Spleen (tissue), 11 donors: ENCODE measurements around the gene AKT2. TPM values are rescaled to one million over a fixed set of nuclear protein-coding genes. Genes with fewer than 3 reads are reported as not detected.

Experiments used
- DNase-seq: peaks from one replicate; pipeline ENCODE4 v3.0.0-alpha.2; 2020
- H3K27ac ChIP-seq, 8 donors: fragments of 200-600 bp; sonication (generic) in 7 of 8; 1 replicate in 4 of 8; 2 replicates in 4 of 8; pipeline versions ENCODE4 v1.5.0 to v1.8.0; 2016 to 2021; ENCODE audit warnings: inconsistent platforms in 4 of 8, mild to moderate bottlenecking in 4 of 8, moderate library complexity in 1 of 8
- H3K27me3 ChIP-seq, 7 donors: fragments of 200-600 bp; sonication (generic) in 6 of 7; replicated peaks in 1 of 7; 1 replicate in 4 of 7; 2 replicates in 3 of 7; pipeline versions ENCODE4 v1.5.0 to v1.8.0; 2016 to 2021; ENCODE audit warnings: inconsistent platforms in 3 of 7, mild to moderate bottlenecking in 1 of 7
- H3K36me3 ChIP-seq, 6 donors: fragments of 200-600 bp; sonication (generic) in 5 of 6; 1 replicate in 4 of 6; 2 replicates in 2 of 6; pipeline versions ENCODE4 v1.5.0 to v1.8.0; 2016 to 2021; ENCODE audit warnings: inconsistent platforms in 2 of 6
- H3K4me1 ChIP-seq, 6 donors: fragments of 200-600 bp; sonication (generic) in 5 of 6; 1 replicate in 3 of 6; 2 replicates in 3 of 6; pipeline versions ENCODE4 v1.5.0 to v1.8.0; 2016 to 2021; ENCODE audit warnings: inconsistent platforms in 3 of 6
- H3K4me3 ChIP-seq, 8 donors: fragments of 200-600 bp; sonication (generic) in 7 of 8; 1 replicate in 4 of 8; 2 replicates in 4 of 8; pipeline versions ENCODE4 v1.5.0 to v1.8.0; 2016 to 2021; ENCODE audit warnings: inconsistent platforms in 4 of 8, mild to moderate bottlenecking in 4 of 8, moderate library complexity in 2 of 8
- H3K9me3 ChIP-seq, 8 donors: fragments of 200-600 bp; sonication (generic) in 7 of 8; 1 replicate in 4 of 8; 2 replicates in 4 of 8; pipeline versions ENCODE4 v1.5.0 to v1.8.0; 2016 to 2021; ENCODE audit warnings: inconsistent platforms in 4 of 8
- CTCF ChIP-seq, 11 experiments: fragments of 200-600 bp in 7 of 11; fragments of 450-650 bp in 4 of 11; sonication (generic) in 4 of 11; IDR thresholded peaks in 8 of 11; conservative IDR thresholded peaks in 3 of 11; 1 replicate in 7 of 11; 2 replicates in 4 of 11; pipeline versions ENCODE4 v1.4.0 to v1.8.0; 2016 to 2021; ENCODE audit warnings: antibody characterized with exemption in 11 of 11, inconsistent platforms in 4 of 11, mild to moderate bottlenecking in 1 of 11
- POLR2A ChIP-seq, 3 donors: fragments of 450-650 bp; IDR thresholded peaks; one replicate each; pipeline ENCODE4 v1.5.1; 2017; ENCODE audit warnings: antibody characterized with exemption in 3 of 3, mild to moderate bottlenecking in 1 of 3
- POLR2AphosphoS5 ChIP-seq, 3 donors: sonication (generic); formaldehyde crosslinking; IDR thresholded peaks; one replicate each; pipeline ENCODE4 v1.5.1; 2017; ENCODE audit warnings: antibody characterized with exemption in 3 of 3
- WGBS, 5 donors: extraction: QIAGEN DNeasy Blood & Tissue Kit in 3 of 5; methylation state at CpG; one replicate each; pipeline versions ENCODE4 v1.1.5 to v1.1.7; 2013 to 2018; 5-methylcytosine and 5-hydroxymethylcytosine counted together
- intact Hi-C: fragments of 100-400 bp; cut with DNase I; formaldehyde crosslinking; loops from one replicate; pipeline ENCODE4 v1.15.0; 2023; ENCODE audit warnings: low total_unique reads
- polyA plus RNA-seq, 3 donors: library from polyadenylated mRNA; stranded (reverse); fragments of 200-250 nt; gene quantifications; one replicate each; pipeline ENCODE4 v1.2.1, GENCODE V29; 2013
- total RNA-seq, 7 donors: library from RNA; depleted of rRNA in 3 of 7; stranded (reverse); fragments of >200 nt in 3 of 7; fragmentation: NEBNext Ultra II Directional in 4 of 7; extraction: Animal tissue kit (Norgen Biotek cat#: 25700) in 4 of 7; gene quantifications; one replicate each; pipeline versions ENCODE4 v1.1.0 to v1.2.1, GENCODE V29; 2016 to 2021
- donor health status: healthy with polysubstance abuse.
- donor health status: DM: no; HTN: no; CAD: no; lungs with moderate emphysema.
- donor health status: DM: no; HTN: no; CAD: no.
- donor health status: Bipolar disorder and iron deficiency.
- donor health status: healthy.
- donor health status: DM: no; HTN: no; CAD: no.
- donor health status: DM: yes; HTN: yes; CAD: no.

AKT2 gene
- total and polyA plus RNA-seq, 10 donors: 28.8 to 134 (median 98.9) TPM

GRCh38 chr19:40273469-40274360 is 11.4 kb downstream of the AKT2 start:
- intact Hi-C loops: no loop called here
- DNase-seq: no peak
- peaks cover 0 to 36% (median 0%) of the 10 kb centered on the region in 6 donors for H3K36me3 ChIP-seq
- WGBS, 5 donors: 75 to 76% (median 75%) methylated on average over 14 of the region's 14 CpGs
- peak in 1 of 3 donors; percentile 41 for TF ChIP-seq POLR2AphosphoS5 (IDR thresholded peaks at IDR 0.05)
- no peak for TF ChIP-seq POLR2A (IDR thresholded peaks at IDR 0.05)
- no peak for TF ChIP-seq CTCF (IDR thresholded peaks at IDR 0.05 in 8 of 11, conservative IDR thresholded peaks at IDR 0.05 in 3 of 11)
- no peaks in the 10 kb centered on the region for H3K9me3 ChIP-seq
- H3K27me3 ChIP-seq: no peaks in the 10 kb centered on the region
- H3K4me3 ChIP-seq: no peak overlapping the region
- H3K27ac ChIP-seq: peak overlapping the region in 2 of 8 donors; percentile 13 to 42
- H3K4me1 ChIP-seq: peaks cover 19 to 96% (median 67%) of the 10 kb centered on the region in 6 donors

GRCh38 chr19:40272261-40272660 is 12.9 kb downstream of the AKT2 start:
- no peak for DNase-seq
- peaks cover 21 to 95% (median 63%) of the 10 kb centered on the region in 6 donors for H3K4me1 ChIP-seq
- WGBS, 5 donors: 90 to 94% (median 91%) methylated on average over 14 of the region's 14 CpGs
- no peak overlapping the region for H3K27ac ChIP-seq
- H3K4me3 ChIP-seq: no peak overlapping the region
- TF ChIP-seq POLR2A (IDR thresholded peaks at IDR 0.05) (no peak), POLR2AphosphoS5 (IDR thresholded peaks at IDR 0.05) (peak in 1 of 3 donors; percentile 13)
- H3K9me3 ChIP-seq: no peaks in the 10 kb centered on the region
- intact Hi-C loops: no loop called here
- no peaks in the 10 kb centered on the region for H3K27me3 ChIP-seq
- H3K36me3 ChIP-seq: peaks cover 0 to 44% (median 0%) of the 10 kb centered on the region in 6 donors

- peaks cover 21 to 95% (median 61%) of the 10 kb centered on the region in 6 donors for H3K4me1 ChIP-seq
- intact Hi-C loops: no loop called here
- H3K9me3 ChIP-seq: no peaks in the 10 kb centered on the region
- H3K4me3 ChIP-seq: no peak overlapping the region
- H3K27ac ChIP-seq: no peak overlapping the region
- no peak for DNase-seq
- H3K36me3 ChIP-seq: peaks cover 0 to 49% (median 0%) of the 10 kb centered on the region in 6 donors
- H3K27me3 ChIP-seq: no peaks in the 10 kb centered on the region
- 88 to 95% (median 89%) methylated on average over 4 of the region's 4 CpGs for WGBS, 5 donors
- TF ChIP-seq POLR2A (IDR thresholded peaks at IDR 0.05) (no peak), POLR2AphosphoS5 (IDR thresholded peaks at IDR 0.05) (no peak), CTCF (IDR thresholded peaks at IDR 0.05 in 8 of 11, conservative IDR thresholded peaks at IDR 0.05 in 3 of 11) (no peak)
Observed at GRCh38 chr19:40271706-40272105, 13.4 kb downstream of the AKT2 start.

GRCh38 chr19:40270362-40271089 is 14.6 kb downstream of the AKT2 start:
- WGBS, 5 donors: 76 to 86% (median 81%) methylated on average over 11 to 12 of the region's 12 CpGs
- H3K36me3 ChIP-seq: peaks cover 0 to 60% (median 0%) of the 10 kb centered on the region in 6 donors
- no peaks in the 10 kb centered on the region for H3K9me3 ChIP-seq
- peaks cover 21 to 96% (median 59%) of the 10 kb centered on the region in 6 donors for H3K4me1 ChIP-seq
- no peak for DNase-seq
- H3K27me3 ChIP-seq: no peaks in the 10 kb centered on the region
- TF ChIP-seq POLR2AphosphoS5 (IDR thresholded peaks at IDR 0.05) (no peak), POLR2A (IDR thresholded peaks at IDR 0.05) (no peak), CTCF (IDR thresholded peaks at IDR 0.05 in 8 of 11, conservative IDR thresholded peaks at IDR 0.05 in 3 of 11) (peak in 1 of 11 experiments; percentile 6)
- H3K4me3 ChIP-seq: no peak overlapping the region
- intact Hi-C loops: no loop called here
- no peak overlapping the region for H3K27ac ChIP-seq
